Transverse colon (tissue), 3 donors: ENCODE results near the gene ZNF678.

Source experiments
- POLR2A ChIP-seq: fragments of 450-650 bp; IDR thresholded peaks from one replicate; pipeline ENCODE4 v1.6.1; 2016; ENCODE audit warnings: antibody characterized with exemption, mild to moderate bottlenecking, moderate library complexity
- POLR2AphosphoS5 ChIP-seq, 3 donors: sonication (generic); formaldehyde crosslinking; IDR thresholded peaks; one replicate each; pipeline ENCODE4 v1.6.1; 2016; ENCODE audit warnings: antibody characterized with exemption in 3 of 3

DNA sequence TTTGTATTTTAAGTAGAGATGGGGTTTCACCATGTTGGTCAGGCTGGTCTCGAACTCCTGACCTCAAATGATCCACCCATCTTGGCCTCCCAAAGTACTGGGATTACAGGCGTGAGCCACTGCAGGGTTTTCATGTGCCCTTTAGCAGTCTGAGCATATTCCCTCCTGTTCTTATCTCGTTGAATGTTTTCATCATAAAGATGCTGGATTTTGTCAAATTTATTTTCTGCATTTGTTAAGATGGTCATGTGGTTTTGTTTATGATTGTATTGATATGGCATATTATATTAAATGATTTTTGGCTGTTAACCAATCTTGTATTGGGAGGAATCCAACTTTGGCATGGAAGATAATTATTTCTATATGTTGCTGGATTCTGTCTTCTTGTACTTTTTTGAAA lies 163.0 kb downstream of the ZNF678 start:
- TF ChIP-seq POLR2AphosphoS5 (IDR thresholded peaks at IDR 0.05), result no peak
- TF ChIP-seq POLR2A, result no peak
